OCI-LY1 (cell line): ENCODE data around the gene MEGF6.

Source experiments
- H2AFZ ChIP-seq: fragments of 200-600 bp; sonication (generic), shearing (Covaris generic); 2 replicates; pipeline ENCODE4 v1.6.0; 2014; ENCODE audit warnings: antibody characterized with exemption, mild to moderate bottlenecking, low read length
- H3F3A ChIP-seq: fragments of 200-600 bp; sonication (generic), shearing (Covaris generic); 2 replicates; pipeline ENCODE4 v1.6.0; 2014; ENCODE audit warnings: mild to moderate bottlenecking, antibody characterized with exemption, low read length, moderate library complexity; ENCODE audit not compliant: insufficient read depth
- H3K27ac ChIP-seq: fragments of 200-600 bp; sonication (generic); 2 replicates; pipeline ENCODE4 v1.5.1; 2014; ENCODE audit warnings: low read length, mixed run types, mild to moderate bottlenecking, low read depth; ENCODE audit not compliant: poor library complexity, severe bottlenecking
- H3K27me3 ChIP-seq: fragments of 200-600 bp; sonication (generic); 2 replicates; pipeline ENCODE4 v1.6.0; 2014; ENCODE audit warnings: antibody characterized with exemption, mild to moderate bottlenecking, low read length, moderate library complexity; ENCODE audit not compliant: insufficient read depth
- H3K36me3 ChIP-seq: fragments of 200-600 bp; sonication (generic); 2 replicates; pipeline ENCODE4 v1.6.1; 2014; ENCODE audit warnings: mild to moderate bottlenecking, antibody characterized with exemption, low read length, moderate library complexity, mixed read lengths; ENCODE audit not compliant: insufficient read depth
- H3K4me1 ChIP-seq: fragments of 200-600 bp; sonication (generic); 2 replicates; pipeline ENCODE4 v1.5.1; 2014; ENCODE audit warnings: mild to moderate bottlenecking, low read length, moderate library complexity; ENCODE audit not compliant: insufficient read depth, severe bottlenecking
- H3K4me2 ChIP-seq: fragments of 200-600 bp; sonication (generic), shearing (Covaris generic); 2 replicates; pipeline ENCODE4 v1.6.1; 2014; ENCODE audit warnings: low read length
- H3K4me3 ChIP-seq: fragments of 200-600 bp; sonication (generic); 2 replicates; pipeline ENCODE4 v1.5.1; 2014; ENCODE audit warnings: low read length, low read depth, mild to moderate bottlenecking, mixed read lengths; ENCODE audit not compliant: poor library complexity, severe bottlenecking
- H3K79me2 ChIP-seq: fragments of 200-600 bp; shearing (Covaris generic); 2 replicates; pipeline ENCODE4 v1.6.1; 2016; ENCODE audit warnings: mixed run types, low read length, mixed read lengths; ENCODE audit not compliant: insufficient read depth
- H3K9ac ChIP-seq: fragments of 200-600 bp; sonication (generic), shearing (Covaris generic); 2 replicates; pipeline ENCODE4 v1.6.1; 2014; ENCODE audit warnings: mild to moderate bottlenecking, low read length, mixed read lengths
- H3K9me2 ChIP-seq: fragments of 200-600 bp; sonication (generic), shearing (Covaris generic); 2 replicates; pipeline ENCODE4 v1.6.1; 2014; ENCODE audit warnings: low read depth, mild to moderate bottlenecking, low read length, mixed read lengths
- H3K9me3 ChIP-seq: fragments of 200-600 bp; shearing (Covaris generic); 2 replicates; pipeline ENCODE4 v1.6.1; 2014; ENCODE audit warnings: low read length, mixed read lengths
- H4K20me1 ChIP-seq: fragments of 200-600 bp; sonication (generic), shearing (Covaris generic); 2 replicates; pipeline ENCODE4 v1.6.0; 2016; ENCODE audit warnings: mild to moderate bottlenecking, low read length; ENCODE audit not compliant: insufficient read depth
- CTCF ChIP-seq: fragments of 200-600 bp; sonication (generic), shearing (Covaris generic); IDR thresholded peaks from 2 replicates; pipeline ENCODE4 v1.5.1; 2017; ENCODE audit warnings: mild to moderate bottlenecking, antibody characterized with exemption, low read length, moderate library complexity, mixed read lengths
- EZH2 ChIP-seq: fragments of 200-600 bp; sonication (generic), shearing (Covaris generic); IDR thresholded peaks from 2 replicates; pipeline ENCODE4 v1.8.0; 2017; ENCODE audit warnings: borderline replicate concordance, mixed run types, mild to moderate bottlenecking, antibody characterized with exemption, low read length, moderate library complexity, mixed read lengths

The MEGF6 gene

GRCh38 chr1:3579626-3580025, 31.7 kb downstream of the MEGF6 start:
- TF ChIP-seq EZH2 (no peak), CTCF (no peak)
- no peaks in the 10 kb centered on the region for H4K20me1 ChIP-seq
- no peaks in the 10 kb centered on the region for H3K9me3 ChIP-seq
- H2AFZ ChIP-seq = no peak overlapping the region
- H3K9ac ChIP-seq = no peak overlapping the region
- H3K4me3 ChIP-seq = no peak overlapping the region
- no peaks in the 10 kb centered on the region for H3K36me3 ChIP-seq
- H3K4me1 ChIP-seq = no peaks in the 10 kb centered on the region
- no peak overlapping the region for H3K4me2 ChIP-seq
- H3F3A ChIP-seq = no peaks in the 10 kb centered on the region
- H3K79me2 ChIP-seq = no peaks in the 10 kb centered on the region
- no peaks in the 10 kb centered on the region; the same call in 1 of the 2 replicates for H3K27me3 ChIP-seq
- no peaks in the 10 kb centered on the region for H3K9me2 ChIP-seq
- no peak overlapping the region for H3K27ac ChIP-seq

- Histone ChIP-seq H3K27me3 (no peaks in the 10 kb centered on the region; the same call in 1 of the 2 replicates), H3K9me3 (no peaks in the 10 kb centered on the region), H3K9ac (no peak overlapping the region), H3K4me1 (no peaks in the 10 kb centered on the region), H3K4me2 (no peak overlapping the region), H2AFZ (no peak overlapping the region), H3K27ac (no peak overlapping the region), H3K4me3 (no peak overlapping the region), H3K9me2 (no peaks in the 10 kb centered on the region), H3K79me2 (no peaks in the 10 kb centered on the region), H3K36me3 (no peaks in the 10 kb centered on the region), H3F3A (no peaks in the 10 kb centered on the region), H4K20me1 (no peaks in the 10 kb centered on the region)
- TF ChIP-seq EZH2 = no peak
- TF ChIP-seq CTCF = no peak
Observed at GRCh38 chr1:3578906-3579305, 32.4 kb downstream of the MEGF6 start.

- Histone ChIP-seq H3K4me1 (no peaks in the 10 kb centered on the region), H3K36me3 (no peaks in the 10 kb centered on the region), H4K20me1 (no peaks in the 10 kb centered on the region), H3F3A (no peaks in the 10 kb centered on the region), H3K4me2 (no peak overlapping the region), H3K4me3 (no peak overlapping the region), H3K9me2 (no peaks in the 10 kb centered on the region), H3K79me2 (no peaks in the 10 kb centered on the region), H3K27me3 (no peaks in the 10 kb centered on the region; the same call in 1 of the 2 replicates), H3K27ac (no peak overlapping the region), H3K9ac (no peak overlapping the region), H3K9me3 (no peaks in the 10 kb centered on the region), H2AFZ (no peak overlapping the region)
- no peak for TF ChIP-seq EZH2
- TF ChIP-seq CTCF = no peak
Observed at GRCh38 chr1:3578433-3578805, 32.9 kb downstream of the MEGF6 start.
